Endodermal cell (in vitro differentiated cells): ENCODE results near the gene SPON2. TPM values are rescaled to one million over a fixed set of nuclear protein-coding genes. Genes with fewer than 3 reads are reported as not detected.
A peak's percentile ranks its signal among the peaks of the same experiment; 100 is the strongest.

Experiments used
- DNase-seq: peaks from one replicate; pipeline ENCODE4 v3.0.0-alpha.2; 2017
- H3K27ac ChIP-seq: 2 replicates; pipeline ENCODE4 v1.5.1; 2013; ENCODE audit warnings: mild to moderate bottlenecking, low read depth, low read length, moderate library complexity
- H3K27me3 ChIP-seq: 2 replicates; pipeline ENCODE4 v1.6.1; 2013; ENCODE audit warnings: mild to moderate bottlenecking, low read length, moderate library complexity; ENCODE audit not compliant: insufficient read depth, control insufficient read depth, poor library complexity, severe bottlenecking
- H3K36me3 ChIP-seq: 2 replicates; pipeline ENCODE4 v1.7.0; 2013; ENCODE audit warnings: mild to moderate bottlenecking, low read length, moderate library complexity; ENCODE audit not compliant: control insufficient read depth, insufficient read depth
- H3K4me1 ChIP-seq: one replicate; pipeline ENCODE4 v1.7.0; 2013; ENCODE audit warnings: low read length; ENCODE audit not compliant: control insufficient read depth, insufficient read depth
- H3K4me3 ChIP-seq: 2 replicates; pipeline ENCODE4 v1.5.1; 2013; ENCODE audit warnings: mild to moderate bottlenecking, low read length, moderate library complexity
- H3K9ac ChIP-seq: 2 replicates; pipeline ENCODE4 v1.6.1; 2013; ENCODE audit warnings: mild to moderate bottlenecking, low read length, moderate library complexity; ENCODE audit not compliant: poor library complexity, severe bottlenecking; ENCODE audit errors: extremely low read depth
- H3K9me3 ChIP-seq: 2 replicates; pipeline ENCODE4 v1.6.1; 2013; ENCODE audit warnings: mild to moderate bottlenecking, low read length, moderate library complexity; ENCODE audit not compliant: control insufficient read depth
- H3K27ac Mint-ChIP-seq: 2 replicates; pipeline ENCODE4 v1.8.0; 2020; ENCODE audit warnings: mixed read lengths
- H3K27me3 Mint-ChIP-seq: 2 replicates; pipeline ENCODE4 v1.8.0; 2021; ENCODE audit warnings: mild to moderate bottlenecking, mixed read lengths; ENCODE audit not compliant: insufficient read depth
- H3K36me3 Mint-ChIP-seq: 2 replicates; pipeline ENCODE4 v1.8.0; 2020; ENCODE audit warnings: low read depth, mixed read lengths
- H3K4me1 Mint-ChIP-seq: 2 replicates; pipeline ENCODE4 v1.8.0; 2020; ENCODE audit warnings: mixed read lengths
- H3K4me3 Mint-ChIP-seq: 2 replicates; pipeline ENCODE4 v1.8.0; 2020; ENCODE audit warnings: mild to moderate bottlenecking, moderate library complexity, mixed read lengths
- H3K9me3 Mint-ChIP-seq: 2 replicates; pipeline ENCODE4 v1.8.0; 2020; ENCODE audit warnings: mild to moderate bottlenecking, mixed read lengths
- CTCF ChIP-seq: fragments of 200-600 bp; sonication (generic); conservative IDR thresholded peaks from 2 replicates; pipeline ENCODE4 v1.5.0; 2021; ENCODE audit warnings: antibody characterized with exemption, mild to moderate bottlenecking
- WGBS, 2 experiments: methylation state at CpG; one replicate each; pipeline versions ENCODE4 v1.1.5 to v1.1.7; 2013; ENCODE audit warnings: missing lambda C conversion rate in 2 of 2, mixed read lengths in 1 of 2; ENCODE audit not compliant: insufficient coverage in 1 of 2, insufficient read length in 1 of 2; 5-methylcytosine and 5-hydroxymethylcytosine counted together
- total RNA-seq, 2 donors: library from RNA; stranded (reverse); fragmentation: NEBNext Ultra II Directional in 1 of 2; extraction: Animal tissue kit (Norgen Biotek cat#: 25700) in 1 of 2; gene quantifications; 2 replicates in 1 of 2; 3 replicates in 1 of 2; pipeline ENCODE4 v1.2.1, GENCODE V29; 2021

The SPON2 gene
- total RNA-seq, 2 donors from 2014 or later = 1.4 to 2.6 TPM

- H3K27ac Mint-ChIP-seq = peak overlapping the region; percentile 9
- DNase-seq = peak; percentile 30
- H3K9me3 Mint-ChIP-seq = no peaks in the 10 kb centered on the region
Observed at GRCh38 chr4:1201851-1202525, 29.6 kb upstream of the SPON2 start.

GRCh38 chr4:1200425-1201035 is 28.1 kb upstream of the SPON2 start:
- Histone ChIP-seq H3K4me1 (no peaks in the 10 kb centered on the region), H3K27me3 (no peaks in the 10 kb centered on the region), H3K4me3 (no peak overlapping the region), H3K36me3 (no peaks in the 10 kb centered on the region), H3K9me3 (no peaks in the 10 kb centered on the region), H3K9ac (no peak overlapping the region), H3K27ac (no peak overlapping the region)
- DNase-seq = peak; percentile 36
- Mint-ChIP-seq H3K36me3 (no peaks in the 10 kb centered on the region), H3K9me3 (no peaks in the 10 kb centered on the region), H3K27me3 (peaks cover 2% of the 10 kb centered on the region), H3K4me1 (no peaks in the 10 kb centered on the region), H3K4me3 (no peak overlapping the region), H3K27ac (no peak overlapping the region)
- no peak for TF ChIP-seq CTCF
- WGBS, 2 experiments = 89 to 95% methylated on average over 6 to 20 of the region's 20 CpGs

More at GRCh38 chr4:1201851-1202525, 29.6 kb upstream of the SPON2 start:
- H3K27ac ChIP-seq = no peak overlapping the region
- WGBS, 2 experiments = 93 to 96% methylated on average over 24 to 26 of the region's 26 CpGs
- H3K27me3 ChIP-seq = no peaks in the 10 kb centered on the region
- no peaks in the 10 kb centered on the region for H3K36me3 ChIP-seq
- Mint-ChIP-seq H3K36me3 (no peaks in the 10 kb centered on the region), H3K4me1 (no peaks in the 10 kb centered on the region), H3K4me3 (no peak overlapping the region), H3K27me3 (peaks cover 2% of the 10 kb centered on the region)
- H3K9ac ChIP-seq = no peak overlapping the region
- TF ChIP-seq CTCF = no peak
- no peaks in the 10 kb centered on the region for H3K4me1 ChIP-seq
- no peaks in the 10 kb centered on the region for H3K9me3 ChIP-seq
- H3K4me3 ChIP-seq = no peak overlapping the region

- H3K4me3 Mint-ChIP-seq = no peak overlapping the region
- no peaks in the 10 kb centered on the region for H3K27me3 ChIP-seq
- H3K9me3 Mint-ChIP-seq = no peaks in the 10 kb centered on the region
- H3K4me3 ChIP-seq = no peak overlapping the region
- H3K9me3 ChIP-seq = no peaks in the 10 kb centered on the region
- peaks cover 2% of the 10 kb centered on the region for H3K27me3 Mint-ChIP-seq
- H3K36me3 ChIP-seq = no peaks in the 10 kb centered on the region
- peak; percentile 36 for DNase-seq
- H3K27ac ChIP-seq = no peak overlapping the region
- TF ChIP-seq CTCF = no peak
- H3K4me1 Mint-ChIP-seq = no peaks in the 10 kb centered on the region
- H3K36me3 Mint-ChIP-seq = no peaks in the 10 kb centered on the region
- no peaks in the 10 kb centered on the region for H3K4me1 ChIP-seq
- WGBS, 2 experiments = 90 to 94% methylated on average over 6 to 27 of the region's 27 CpGs
- no peak overlapping the region for H3K9ac ChIP-seq
- H3K27ac Mint-ChIP-seq = no peak overlapping the region
Observed at GRCh38 chr4:1199556-1200331, 27.4 kb upstream of the SPON2 start.
